AG20443 (cell line): ENCODE data around the gene RIC8B.

Source experiments
- DNase-seq: peaks from one replicate; pipeline ENCODE4 v3.0.0; 2012; ENCODE audit warnings: low spot score, mixed read lengths

The RIC8B gene

DNA sequence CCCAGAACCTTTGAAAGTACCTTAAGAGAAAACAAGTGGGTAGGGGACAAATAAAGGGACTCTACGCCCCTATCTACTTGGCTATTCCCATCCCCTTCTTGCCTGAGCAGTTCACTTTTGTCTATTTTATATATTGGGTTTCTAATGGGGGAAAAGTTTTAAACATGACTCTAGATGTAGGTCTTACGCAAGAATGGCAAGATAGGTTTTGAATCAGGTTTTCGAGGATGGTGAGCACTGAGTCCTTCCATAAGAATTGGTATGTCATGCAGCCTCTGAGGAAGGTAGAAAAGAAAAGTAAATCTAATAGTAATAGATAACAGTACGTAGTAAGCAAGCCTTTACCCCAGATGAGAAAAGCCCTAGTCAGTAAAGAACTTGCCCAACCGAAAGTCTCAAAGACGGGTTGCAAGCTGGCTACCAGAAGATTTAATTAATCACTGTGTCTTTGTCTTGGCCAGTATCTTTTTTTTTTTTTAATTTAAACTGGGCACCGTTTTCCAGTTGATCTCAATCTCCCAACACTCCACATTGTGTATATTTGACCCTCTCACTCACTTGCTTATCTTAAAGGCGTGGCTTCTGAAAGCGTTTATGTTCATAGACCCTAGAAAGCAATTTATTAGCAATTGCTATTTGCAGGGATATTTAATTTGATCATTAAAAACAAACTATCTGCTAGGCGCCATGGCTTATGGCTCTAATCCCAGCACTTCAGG lies 94.7 kb downstream of the RIC8B start:
- DNase-seq, result no peak

GRCh38 chr12:106870116-106870515 lies 95.6 kb downstream of the RIC8B start:
- no peak for DNase-seq

- peak; percentile 40 for DNase-seq
These were observed 97.0 kb downstream of the RIC8B start for GRCh38 chr12:106871477-106871876.

GRCh38 chr12:106873983-106874382 lies 99.5 kb downstream of the RIC8B start:
- DNase-seq, result no peak

DNA sequence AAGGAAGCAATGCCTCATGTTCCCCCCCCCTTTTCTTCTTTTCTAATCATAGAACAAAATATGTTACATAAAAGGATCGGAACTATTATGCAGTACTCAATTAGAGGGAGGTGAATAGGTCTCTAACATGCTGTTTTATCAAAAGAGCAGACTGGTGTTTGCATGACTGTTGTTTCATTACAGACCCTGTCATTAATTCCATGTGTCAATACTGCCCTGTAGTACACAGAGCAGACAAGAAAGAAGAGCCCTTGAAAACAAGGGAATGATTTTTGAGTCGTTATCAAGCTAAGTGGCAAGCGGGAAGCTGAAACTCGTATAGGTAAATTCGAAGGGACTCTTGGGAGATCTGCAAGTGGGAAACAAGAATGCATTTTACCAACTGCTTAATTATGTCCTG lies 104.3 kb downstream of the RIC8B start:
- no peak for DNase-seq

- no peak for DNase-seq
These were observed 105.1 kb downstream of the RIC8B start for GRCh38 chr12:106879612-106880011.

- no peak for DNase-seq
These were observed 108.9 kb downstream of the RIC8B start for GRCh38 chr12:106883426-106883825.

- DNase-seq, result no peak
These were observed 110.5 kb downstream of the RIC8B start for GRCh38 chr12:106885026-106885425.

- no peak for DNase-seq
These were observed 111.2 kb downstream of the RIC8B start for GRCh38 chr12:106885541-106886249.

GRCh38 chr12:106886932-106887331 lies 112.5 kb downstream of the RIC8B start:
- DNase-seq, result no peak

DNA sequence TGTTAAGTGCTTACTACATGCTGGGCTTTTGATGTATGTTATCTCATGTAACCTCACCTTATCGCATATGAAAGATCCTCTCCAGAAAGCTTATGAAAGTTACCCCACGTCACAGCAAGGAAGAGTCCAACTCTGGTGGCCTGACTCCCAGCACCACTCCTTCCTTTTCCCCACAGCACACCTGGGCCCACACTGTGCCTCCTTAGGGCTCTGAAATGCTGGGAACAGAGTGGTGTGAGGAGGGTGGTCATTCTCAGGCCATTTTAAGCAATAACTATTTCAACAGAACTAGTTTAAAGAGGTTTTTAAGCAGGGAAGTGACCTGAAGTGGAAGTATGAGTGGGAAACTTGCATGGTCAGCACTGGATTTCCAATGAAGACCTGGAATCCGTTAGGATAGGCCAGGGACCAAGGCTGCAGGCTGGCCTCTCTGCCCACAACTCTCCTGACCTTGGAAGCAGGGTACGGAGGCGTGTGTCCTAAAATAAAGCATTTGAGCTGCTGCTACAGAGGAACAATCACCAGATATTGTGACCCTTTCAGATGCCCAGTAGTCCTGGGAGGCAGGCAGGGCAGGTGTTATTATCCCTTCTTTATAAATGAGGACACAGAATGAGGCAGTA lies 114.0 kb downstream of the RIC8B start:
- no peak for DNase-seq

DNA sequence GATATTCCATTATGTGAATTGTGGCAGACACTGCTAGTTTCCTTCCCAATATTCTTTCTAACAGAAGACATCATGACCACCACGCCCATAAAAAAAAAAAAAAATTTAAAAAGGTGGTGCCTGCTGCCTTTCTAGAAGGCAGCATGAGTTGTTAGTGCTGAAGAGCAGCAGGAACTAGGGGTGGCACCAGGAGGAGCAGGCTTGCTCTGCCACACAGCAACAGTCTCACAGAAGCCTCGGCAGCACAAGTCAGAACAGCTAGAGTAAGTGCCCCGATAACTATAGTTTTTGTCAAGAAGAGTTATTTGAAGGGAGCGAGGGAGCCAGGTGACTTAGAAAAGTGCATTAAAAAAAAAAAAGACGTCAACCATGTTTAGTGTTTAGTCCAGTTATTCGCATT lies 114.8 kb downstream of the RIC8B start:
- no peak for DNase-seq

DNA sequence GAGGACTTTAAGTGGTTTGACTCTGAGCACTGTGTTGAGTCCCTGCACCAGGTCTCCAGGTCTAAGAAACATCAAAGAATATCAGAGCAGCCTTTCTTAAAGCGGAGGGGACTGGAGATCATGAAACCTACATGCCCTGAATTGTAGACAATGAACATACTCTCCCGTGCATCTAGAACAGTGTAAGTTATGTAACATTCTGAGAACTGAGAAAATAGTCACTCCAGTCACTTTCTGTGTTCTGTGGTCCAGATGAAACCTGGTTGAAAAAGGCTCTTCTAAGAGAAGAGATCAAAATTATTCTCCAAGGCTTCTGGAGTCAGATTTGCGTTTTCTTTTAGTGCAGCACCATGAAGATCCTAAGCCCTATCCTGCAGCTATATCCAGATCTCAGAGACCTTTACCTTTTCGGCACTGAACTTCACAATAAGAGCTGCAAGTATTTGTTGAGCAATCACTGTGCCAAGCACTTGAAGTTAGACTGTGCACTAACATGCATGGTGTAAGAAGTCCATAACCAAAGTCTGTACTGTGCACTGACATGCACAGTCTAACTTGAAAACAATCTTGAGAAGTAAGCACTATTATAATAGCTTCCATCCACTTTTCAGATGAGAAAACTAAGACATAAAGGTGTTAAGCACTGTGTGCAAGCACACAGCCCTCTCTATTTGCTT lies 115.6 kb downstream of the RIC8B start:
- DNase-seq, result no peak

DNA sequence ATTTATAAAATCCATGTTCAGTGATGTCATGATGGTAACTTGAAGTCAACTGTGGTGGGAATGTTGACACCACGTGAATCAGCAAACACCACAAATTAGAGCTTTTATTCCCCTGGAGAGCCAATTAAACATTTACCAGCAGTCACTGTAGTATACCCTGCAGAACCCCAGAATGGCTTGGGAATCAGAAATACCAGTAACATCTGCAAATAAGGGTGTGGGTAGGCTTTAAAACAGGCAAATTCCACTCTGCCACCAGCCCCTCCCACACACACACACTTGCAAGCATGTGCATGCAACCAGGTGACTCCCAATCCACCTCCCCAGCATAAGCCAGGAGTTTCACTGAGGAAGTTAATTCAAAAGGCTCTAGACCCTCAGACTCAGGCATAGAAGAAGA lies 117.6 kb downstream of the RIC8B start:
- no peak for DNase-seq

- no peak for DNase-seq
These were observed 119.0 kb downstream of the RIC8B start for GRCh38 chr12:106893451-106893850.

DNA sequence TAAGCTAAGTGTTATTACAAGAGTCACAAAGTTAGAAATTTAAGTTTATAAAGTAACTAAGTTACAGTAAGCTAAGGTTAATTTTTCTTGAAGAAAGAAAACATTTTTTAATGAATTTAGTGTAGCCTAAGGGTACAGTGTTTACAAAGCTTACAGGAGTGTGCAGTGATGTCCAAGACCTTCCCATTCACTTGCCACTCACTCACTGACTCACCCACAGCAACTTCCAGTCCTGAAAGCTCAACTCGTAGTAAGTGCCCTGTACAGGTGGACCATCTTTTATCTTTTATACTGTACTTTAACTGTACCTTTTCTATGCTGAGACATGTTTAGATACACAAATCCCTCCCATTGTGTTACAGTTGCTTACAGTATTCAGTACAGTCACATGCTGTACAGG lies 120.3 kb downstream of the RIC8B start:
- no peak for DNase-seq

- no peak for DNase-seq
These were observed 122.1 kb downstream of the RIC8B start for GRCh38 chr12:106896603-106897002.

DNA sequence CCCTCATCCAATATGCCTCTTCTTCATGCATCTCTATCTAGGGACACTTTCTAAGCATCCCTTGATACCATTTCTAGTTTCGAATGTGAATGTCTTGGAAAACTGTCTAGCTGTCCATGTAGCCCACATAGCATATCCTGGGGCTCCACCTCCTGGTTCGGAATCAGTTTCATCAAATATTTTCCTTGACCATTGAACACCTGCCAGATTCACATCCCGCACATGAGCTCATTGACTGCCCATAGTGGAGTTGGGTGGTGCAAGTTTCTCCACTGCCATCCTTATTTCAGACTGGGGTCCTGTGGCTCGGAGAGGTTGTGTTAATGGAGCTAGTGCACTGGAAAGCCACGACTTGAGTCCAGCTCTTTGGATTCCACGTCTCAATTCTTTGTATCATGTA lies 122.6 kb downstream of the RIC8B start:
- no peak for DNase-seq

- DNase-seq, result no peak
These were observed 123.8 kb downstream of the RIC8B start for GRCh38 chr12:106897981-106898901.

DNA sequence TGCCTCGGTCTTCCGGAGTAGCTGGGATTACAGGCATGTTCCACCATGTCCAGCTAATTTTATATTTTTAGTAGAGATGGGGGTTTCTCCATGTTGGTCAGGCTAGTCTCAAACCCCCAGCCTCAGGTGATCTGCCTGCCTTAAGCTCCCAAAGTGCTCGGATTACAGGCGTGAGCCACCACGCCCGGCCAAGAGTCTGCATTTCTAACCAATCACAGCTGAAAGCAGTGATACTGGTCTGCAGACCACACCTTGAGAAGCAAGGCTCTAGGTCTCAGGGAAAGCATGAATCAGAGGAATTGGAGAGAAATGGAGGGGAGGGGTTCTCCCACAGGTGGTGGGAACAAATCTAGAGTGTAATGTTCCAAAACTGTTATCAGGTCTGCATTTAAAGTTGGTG lies 126.1 kb downstream of the RIC8B start:
- DNase-seq, result no peak

DNA sequence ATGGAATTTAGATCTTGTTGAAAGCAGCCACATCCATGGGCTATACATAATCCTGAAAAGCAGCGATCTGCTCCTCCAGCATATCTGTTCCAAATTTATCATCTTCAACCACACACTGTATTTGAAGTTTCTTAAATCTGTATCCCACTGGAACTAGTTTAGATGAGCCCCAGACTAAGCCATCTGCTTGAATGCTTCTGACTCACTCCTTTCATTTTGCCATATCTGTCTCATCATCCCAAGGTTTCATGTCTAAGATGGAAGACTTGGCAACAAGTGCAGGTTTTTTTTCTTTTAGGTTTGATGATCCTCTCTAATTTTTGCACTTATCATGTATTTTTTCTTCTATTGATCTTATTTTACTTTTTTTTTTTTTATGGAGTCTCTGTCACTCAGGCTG lies 126.8 kb downstream of the RIC8B start:
- DNase-seq, result no peak

DNA sequence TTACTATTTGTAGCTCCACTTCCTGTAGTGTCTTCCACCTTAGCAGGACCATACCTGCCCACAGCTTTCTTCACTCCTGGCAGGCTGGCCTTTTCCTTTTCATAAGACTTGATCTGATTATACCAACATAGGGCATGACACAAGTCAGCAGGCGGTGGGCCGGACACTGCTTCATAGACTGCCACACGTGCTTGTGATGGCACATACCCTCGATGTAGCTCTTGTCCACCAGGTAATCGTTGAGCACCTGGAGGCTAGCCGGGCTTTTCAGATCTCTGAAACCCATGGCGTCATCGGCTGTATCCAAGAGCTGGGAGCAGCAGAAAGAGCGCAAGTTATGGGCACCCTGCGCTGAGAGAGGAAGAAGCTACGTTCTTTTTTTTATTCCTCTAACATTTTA lies 127.6 kb downstream of the RIC8B start:
- no peak for DNase-seq
